HL-60 (cell line): ENCODE measurements around the gene TAS2R43.
"Not testable (repeated sequence)": the region's sequence is repeated elsewhere in the genome, so short reads cannot be mapped to it uniquely, and the experiment has no call there.

Experiments used
- POLR2AphosphoS5 ChIP-seq: IDR thresholded peaks from 2 replicates; pipeline ENCODE4 v1.6.1; 2012; ENCODE audit warnings: low read depth
- TF ChIP-seq, protein P1 (sequence below): IDR thresholded peaks from one replicate; pipeline ENCODE4 v1.5.1; 2011; ENCODE audit warnings: low read length, control low read depth, inconsistent platforms; ENCODE audit not compliant: insufficient read depth
- TF ChIP-seq, protein P2 (sequence below): IDR thresholded peaks from 2 replicates; pipeline ENCODE4 v1.6.1; 2012; ENCODE audit warnings: low read depth; ENCODE audit not compliant: insufficient replicate concordance

DNA sequence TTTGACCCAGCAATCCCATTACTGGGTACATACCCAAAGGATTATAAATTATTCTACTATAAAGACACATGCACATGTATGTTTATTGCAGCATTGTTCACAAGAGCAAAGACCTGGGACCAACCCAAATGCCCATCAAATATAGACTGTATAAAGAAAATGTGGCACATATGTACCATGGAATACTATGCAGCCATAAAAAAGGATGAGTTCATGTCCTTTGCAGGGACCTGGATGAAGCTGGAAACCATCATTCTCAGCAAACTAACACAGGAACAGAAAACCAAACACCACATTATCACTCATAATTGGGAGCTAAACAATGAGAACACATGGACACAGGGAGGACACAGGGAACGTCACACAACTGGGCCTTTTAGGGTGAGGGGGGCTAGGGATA, 22.0 kb upstream of the TAS2R43 start:
- TF ChIP-seq, protein P1, sequence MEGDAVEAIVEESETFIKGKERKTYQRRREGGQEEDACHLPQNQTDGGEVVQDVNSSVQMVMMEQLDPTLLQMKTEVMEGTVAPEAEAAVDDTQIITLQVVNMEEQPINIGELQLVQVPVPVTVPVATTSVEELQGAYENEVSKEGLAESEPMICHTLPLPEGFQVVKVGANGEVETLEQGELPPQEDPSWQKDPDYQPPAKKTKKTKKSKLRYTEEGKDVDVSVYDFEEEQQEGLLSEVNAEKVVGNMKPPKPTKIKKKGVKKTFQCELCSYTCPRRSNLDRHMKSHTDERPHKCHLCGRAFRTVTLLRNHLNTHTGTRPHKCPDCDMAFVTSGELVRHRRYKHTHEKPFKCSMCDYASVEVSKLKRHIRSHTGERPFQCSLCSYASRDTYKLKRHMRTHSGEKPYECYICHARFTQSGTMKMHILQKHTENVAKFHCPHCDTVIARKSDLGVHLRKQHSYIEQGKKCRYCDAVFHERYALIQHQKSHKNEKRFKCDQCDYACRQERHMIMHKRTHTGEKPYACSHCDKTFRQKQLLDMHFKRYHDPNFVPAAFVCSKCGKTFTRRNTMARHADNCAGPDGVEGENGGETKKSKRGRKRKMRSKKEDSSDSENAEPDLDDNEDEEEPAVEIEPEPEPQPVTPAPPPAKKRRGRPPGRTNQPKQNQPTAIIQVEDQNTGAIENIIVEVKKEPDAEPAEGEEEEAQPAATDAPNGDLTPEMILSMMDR: not testable (repeated sequence)
- not testable (repeated sequence) for TF ChIP-seq POLR2AphosphoS5
- TF ChIP-seq, protein P2, sequence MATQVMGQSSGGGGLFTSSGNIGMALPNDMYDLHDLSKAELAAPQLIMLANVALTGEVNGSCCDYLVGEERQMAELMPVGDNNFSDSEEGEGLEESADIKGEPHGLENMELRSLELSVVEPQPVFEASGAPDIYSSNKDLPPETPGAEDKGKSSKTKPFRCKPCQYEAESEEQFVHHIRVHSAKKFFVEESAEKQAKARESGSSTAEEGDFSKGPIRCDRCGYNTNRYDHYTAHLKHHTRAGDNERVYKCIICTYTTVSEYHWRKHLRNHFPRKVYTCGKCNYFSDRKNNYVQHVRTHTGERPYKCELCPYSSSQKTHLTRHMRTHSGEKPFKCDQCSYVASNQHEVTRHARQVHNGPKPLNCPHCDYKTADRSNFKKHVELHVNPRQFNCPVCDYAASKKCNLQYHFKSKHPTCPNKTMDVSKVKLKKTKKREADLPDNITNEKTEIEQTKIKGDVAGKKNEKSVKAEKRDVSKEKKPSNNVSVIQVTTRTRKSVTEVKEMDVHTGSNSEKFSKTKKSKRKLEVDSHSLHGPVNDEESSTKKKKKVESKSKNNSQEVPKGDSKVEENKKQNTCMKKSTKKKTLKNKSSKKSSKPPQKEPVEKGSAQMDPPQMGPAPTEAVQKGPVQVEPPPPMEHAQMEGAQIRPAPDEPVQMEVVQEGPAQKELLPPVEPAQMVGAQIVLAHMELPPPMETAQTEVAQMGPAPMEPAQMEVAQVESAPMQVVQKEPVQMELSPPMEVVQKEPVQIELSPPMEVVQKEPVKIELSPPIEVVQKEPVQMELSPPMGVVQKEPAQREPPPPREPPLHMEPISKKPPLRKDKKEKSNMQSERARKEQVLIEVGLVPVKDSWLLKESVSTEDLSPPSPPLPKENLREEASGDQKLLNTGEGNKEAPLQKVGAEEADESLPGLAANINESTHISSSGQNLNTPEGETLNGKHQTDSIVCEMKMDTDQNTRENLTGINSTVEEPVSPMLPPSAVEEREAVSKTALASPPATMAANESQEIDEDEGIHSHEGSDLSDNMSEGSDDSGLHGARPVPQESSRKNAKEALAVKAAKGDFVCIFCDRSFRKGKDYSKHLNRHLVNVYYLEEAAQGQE: not testable (repeated sequence)
